Suppressor macrophage treated with lipopolysaccharide for 1 hour (primary cell): ENCODE results near the gene LRRN3.

Source experiments
- DNase-seq, 3 donors: peaks; one replicate each; pipeline ENCODE4 v3.0.0-alpha.2; 2020 to 2022

Gene LRRN3

DNA sequence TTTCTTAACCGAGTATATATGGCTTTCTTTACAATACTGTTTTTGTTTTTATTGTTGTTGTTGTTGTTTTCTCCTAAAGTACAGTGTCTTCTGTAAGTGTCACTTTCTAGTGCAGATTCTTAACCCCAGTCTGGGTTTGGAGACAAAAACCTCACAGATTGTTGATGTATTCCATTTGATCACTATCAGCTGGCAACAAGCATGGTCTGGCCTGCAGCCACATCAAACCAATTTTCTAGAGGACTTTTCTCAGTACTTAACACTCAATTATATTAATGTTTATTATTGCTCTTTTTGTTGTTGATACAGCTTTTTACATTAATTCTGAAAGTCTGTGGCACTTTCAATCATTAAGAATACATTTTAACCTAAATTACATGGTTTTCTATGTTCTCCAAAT is 17.1 kb downstream of the LRRN3 start:
- no peak for DNase-seq

GRCh38 chr7:111108496-111108895 is 17.6 kb downstream of the LRRN3 start:
- DNase-seq, result no peak

DNA sequence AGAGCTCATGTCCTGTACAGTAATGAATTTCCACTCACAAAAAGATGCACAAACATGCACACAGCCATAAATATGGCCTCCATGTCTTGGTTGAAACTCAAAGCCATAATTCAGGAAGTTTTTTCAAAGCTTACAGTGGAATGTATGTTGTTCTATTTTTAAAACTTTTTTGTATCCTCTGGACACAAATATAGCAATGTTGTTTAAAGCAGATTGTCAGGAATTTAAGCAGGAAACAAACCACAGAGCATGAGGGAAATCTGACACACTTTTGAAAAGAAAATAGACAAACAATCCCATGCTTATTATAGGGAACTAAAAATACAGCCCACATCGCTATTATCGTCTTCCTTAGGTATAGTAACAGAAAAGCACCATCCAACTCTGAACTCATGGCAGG is 21.5 kb downstream of the LRRN3 start:
- DNase-seq, result no peak

DNA sequence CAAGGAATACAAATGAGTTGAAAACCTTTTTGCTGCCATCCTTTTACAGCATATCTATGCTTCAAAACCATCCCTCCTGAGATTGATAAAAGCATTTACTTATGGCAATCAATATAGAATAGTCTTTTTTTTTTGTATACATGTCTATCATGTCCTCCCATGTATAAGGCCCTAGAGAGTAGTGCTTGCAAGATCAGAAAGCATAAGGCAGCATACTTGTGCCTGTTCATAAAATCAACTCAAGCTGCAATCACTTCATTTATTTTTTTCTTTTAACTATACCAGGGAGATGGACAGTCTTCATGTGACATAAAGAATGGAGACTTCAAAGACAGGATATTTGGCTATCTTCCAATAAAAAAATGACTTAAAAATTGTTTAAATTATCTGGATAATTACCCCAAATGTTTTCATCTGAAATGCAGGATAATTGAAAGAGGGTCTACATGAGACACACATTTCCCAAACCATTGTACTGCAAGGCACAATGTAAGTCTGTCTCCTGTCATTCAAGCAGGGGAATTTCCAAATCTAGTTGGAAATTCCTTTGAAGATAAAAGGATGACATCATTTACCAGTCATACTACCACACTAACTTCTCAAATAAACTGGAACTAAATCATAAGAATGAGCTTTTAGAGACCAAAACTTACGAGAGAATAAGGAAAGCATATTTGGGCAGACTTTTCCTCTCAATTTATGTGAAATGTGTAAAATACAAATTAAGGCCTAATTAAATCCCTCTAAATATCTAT is 22.5 kb downstream of the LRRN3 start:
- peak; percentile 58 to 86 (median 75) for DNase-seq

DNA sequence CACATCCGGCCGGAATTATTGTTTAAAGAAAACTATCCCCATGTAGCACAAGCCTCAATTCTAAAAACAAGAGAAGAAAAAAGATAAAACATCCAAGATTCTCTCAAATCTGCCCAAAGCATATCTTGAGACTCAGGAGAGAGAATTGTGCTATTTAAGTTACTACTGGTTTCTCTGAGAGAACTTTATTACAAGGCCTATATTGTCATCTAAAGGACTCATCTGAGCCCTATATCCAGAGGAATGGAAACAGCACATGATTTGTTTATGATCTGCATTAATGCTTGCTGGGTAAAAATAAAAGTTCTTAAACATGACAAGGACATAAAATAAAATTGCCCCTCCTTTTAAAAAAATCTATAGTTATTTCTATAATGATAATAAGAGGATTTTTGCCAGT is 25.0 kb downstream of the LRRN3 start:
- no peak for DNase-seq

DNA sequence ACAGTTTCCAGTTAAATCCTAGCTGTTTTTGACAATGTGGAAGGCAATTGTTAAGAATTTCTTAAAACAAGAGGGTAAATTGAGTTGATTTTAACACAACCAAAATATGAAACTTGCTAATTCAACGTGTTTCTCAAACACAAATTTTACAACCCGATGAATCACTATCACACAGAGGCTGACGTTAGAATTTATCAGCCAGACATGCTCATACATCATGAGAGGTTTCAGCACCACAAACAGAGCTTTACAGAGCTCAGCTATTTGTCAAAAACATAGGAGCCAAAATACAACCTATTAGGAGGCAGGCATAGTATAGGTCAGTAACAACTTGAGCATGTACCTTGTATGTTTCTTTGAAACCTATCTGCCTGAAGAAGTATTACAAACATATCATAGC is 36.1 kb downstream of the LRRN3 start:
- DNase-seq, result no peak

GRCh38 chr7:111129435-111129834 is 38.5 kb downstream of the LRRN3 start:
- DNase-seq, result no peak

DNA sequence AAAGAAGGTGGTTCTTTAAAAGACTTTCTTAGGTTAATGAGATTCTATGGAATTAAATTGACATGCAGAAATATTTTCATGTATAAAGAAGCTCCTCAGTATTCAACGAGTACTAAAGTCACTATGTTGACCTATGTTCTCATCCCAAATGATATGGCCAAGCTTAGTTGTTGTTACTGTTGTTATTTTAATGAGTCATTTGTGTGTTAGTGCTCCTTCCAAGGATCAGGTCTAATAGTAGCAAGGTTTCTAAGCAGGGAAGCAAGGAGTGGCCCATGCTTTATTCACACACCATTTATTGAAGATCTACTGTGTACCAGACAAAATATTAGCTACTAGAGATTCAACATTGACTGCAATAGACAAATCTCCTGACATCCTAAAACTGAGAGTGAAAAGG is 41.9 kb downstream of the LRRN3 start:
- DNase-seq, result no peak

GRCh38 chr7:111137296-111138192 is 46.6 kb downstream of the LRRN3 start:
- DNase-seq, result peak; percentile 86 to 93 (median 90)

DNA sequence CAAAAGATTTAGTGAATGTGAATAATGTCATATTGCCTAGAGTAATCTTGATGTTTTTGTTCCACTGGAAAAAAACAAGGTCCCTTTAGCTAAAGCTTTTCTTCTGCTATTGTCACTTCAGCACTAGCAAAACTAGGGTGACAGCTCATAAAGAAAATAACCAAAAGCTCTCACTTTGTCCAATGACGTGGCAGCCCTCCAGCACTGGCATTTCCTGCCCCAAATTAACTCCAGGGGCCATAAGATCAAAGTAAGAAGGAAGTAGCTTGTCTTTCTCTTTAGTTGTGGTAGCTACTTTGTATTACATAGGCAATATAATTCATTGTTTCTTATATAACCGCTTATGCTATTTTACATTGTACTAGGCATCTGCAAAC is 47.3 kb downstream of the LRRN3 start:
- DNase-seq, result peak; percentile 69 to 85 (median 79)

DNA sequence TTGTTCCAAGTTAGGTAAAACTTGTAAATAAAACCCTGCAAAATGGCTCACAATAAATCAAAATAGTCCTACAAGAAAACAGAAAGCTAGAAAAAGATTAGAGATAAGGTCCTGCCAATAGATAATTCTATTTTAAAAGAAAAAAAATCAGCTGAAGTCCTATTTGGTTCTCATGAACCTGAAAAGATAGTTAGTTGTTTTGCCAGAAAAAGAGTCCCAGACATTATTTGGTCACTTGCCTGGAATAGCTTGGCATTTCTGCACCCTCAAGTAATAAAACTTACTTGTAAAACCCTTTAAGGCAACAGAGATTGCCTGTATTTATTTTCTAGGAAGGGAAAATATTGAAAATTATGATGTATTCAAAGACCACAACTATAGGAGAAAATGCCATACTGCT is 47.7 kb downstream of the LRRN3 start:
- DNase-seq, result no peak

DNA sequence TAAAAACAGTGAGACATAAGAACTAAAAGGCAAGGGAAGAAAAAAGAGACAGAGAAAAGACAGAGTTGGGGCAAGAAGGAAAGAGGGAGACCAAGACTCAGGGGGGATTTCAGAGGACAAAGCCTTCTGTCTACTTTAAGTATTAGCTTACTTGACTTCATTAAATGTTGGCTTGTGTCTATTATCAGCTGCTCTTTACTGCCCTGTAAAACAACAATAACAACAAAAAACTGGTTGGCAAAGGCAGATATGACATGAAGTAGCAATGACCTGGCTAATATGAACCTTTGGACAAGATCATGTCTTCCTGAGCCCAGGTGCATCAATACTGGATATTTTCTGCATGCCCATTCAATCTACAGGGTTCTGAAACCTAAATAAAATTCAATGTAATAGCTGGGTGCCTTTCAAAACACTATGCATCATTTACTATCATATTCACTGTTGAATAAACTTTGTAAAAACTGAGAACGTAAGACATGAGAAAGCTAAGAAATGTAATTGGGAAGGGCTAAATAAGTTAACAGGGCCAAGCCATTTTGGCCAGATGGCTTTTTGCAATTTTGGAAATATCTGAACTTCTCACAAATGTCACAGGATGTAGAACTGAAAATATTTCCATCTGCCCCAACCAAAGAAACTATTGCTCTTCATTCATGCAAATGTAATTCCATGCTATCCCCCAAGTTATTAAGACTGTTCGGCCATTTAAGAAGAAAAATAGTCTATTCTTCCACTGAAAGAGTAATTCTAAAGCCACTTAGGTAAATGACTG is 49.4 kb downstream of the LRRN3 start:
- no peak for DNase-seq

GRCh38 chr7:111145472-111145871 is 54.5 kb downstream of the LRRN3 start:
- no peak for DNase-seq

DNA sequence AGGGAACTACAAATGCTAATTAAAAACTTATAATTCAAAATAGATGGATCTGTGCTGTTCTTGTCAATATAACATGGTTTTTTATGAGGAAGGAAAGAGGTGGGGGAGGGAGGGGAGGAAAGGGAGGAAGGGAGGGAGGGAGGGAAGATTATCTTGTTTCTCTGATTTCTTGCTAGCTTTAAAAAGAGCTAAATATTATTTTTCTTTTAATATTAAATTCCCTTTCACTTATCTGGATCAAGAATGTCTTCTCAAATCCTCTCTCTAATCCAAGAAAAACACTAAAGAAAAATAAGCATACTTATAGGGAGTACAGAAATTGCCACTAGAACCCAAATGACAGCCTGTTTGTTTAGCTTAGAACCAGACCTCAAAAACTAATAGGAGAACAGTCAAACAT is 55.2 kb downstream of the LRRN3 start:
- no peak for DNase-seq

GRCh38 chr7:111147708-111148533 is 57.0 kb downstream of the LRRN3 start:
- peak in 1 of 3 donors; percentile 20 for DNase-seq

DNA sequence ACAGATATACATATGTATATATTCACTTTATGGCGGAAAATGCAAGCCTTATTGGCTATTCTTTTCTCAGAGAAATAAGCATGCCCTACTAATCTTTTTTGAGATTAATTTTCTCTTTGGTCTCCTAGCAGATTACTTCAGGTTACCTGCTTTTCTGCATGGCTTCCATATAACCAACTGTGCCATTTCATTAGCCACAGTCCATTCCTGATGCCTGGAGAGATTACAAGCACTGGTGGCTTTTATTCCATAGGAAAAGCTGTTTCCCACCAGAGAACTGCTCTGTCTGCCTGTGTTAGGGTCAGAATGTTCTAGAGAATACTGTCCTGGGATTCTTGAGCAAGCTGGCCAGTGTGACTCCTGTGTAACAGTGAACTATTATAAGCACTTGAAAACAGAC is 59.8 kb downstream of the LRRN3 start:
- DNase-seq, result no peak

DNA sequence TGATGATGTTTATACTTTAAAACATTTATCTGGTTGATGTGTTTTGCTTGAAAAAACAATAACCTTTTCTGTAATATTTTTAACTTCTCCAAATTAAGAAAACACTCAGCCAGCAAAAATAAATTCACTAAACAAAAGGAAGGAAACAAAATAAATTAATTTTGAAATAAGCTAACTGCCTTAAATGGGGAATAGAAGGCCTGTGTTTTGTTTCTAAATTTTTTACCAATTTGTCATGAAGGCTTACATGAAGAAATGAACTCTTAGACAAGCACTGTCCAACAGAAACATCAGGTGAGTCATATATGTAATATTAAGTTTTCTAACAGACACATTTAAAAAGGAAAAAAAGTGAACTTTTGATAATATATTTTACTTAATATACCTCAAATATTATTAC is 68.5 kb downstream of the LRRN3 start:
- DNase-seq, result no peak

- no peak for DNase-seq
These were observed 69.4 kb downstream of the LRRN3 start for GRCh38 chr7:111160297-111160696.

GRCh38 chr7:111162692-111163091 is 71.8 kb downstream of the LRRN3 start:
- DNase-seq, result no peak

GRCh38 chr7:111164442-111164841 is 73.5 kb downstream of the LRRN3 start:
- DNase-seq, result no peak

- DNase-seq, result no peak
These were observed 77.3 kb downstream of the LRRN3 start for GRCh38 chr7:111168182-111168581.

DNA sequence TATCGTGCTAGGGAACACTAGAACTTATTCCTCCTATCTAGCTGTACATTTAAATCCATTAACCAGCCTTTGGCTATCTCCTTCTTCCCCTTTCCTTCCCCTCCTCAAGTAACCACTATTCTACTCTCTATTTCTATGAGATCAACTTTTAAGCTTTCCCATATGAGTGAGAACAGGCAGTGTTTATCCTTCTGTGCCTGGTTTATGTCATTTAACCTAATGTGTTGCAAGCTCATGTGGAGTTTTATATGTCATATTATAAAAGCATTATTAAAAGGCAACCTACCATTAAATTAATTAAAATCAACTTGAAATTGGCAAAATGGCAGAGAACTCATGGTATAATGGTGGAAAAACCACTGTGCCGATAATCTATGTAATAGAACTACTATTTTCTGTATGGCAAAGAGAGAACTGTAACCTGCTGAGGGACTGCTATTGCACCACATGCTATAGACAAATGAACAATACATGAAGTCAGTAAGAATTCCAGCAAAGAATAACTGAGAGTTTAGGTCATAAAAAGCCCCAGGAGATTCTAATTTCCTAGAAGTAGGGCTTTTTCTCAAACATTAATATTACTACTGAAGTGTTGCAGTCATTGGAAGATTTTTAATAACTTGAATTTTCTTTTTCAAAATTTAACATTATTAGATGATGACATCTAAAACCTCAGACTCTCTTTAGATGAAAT is 81.8 kb downstream of the LRRN3 start:
- no peak for DNase-seq
